Activated naive CD8-positive, alpha-beta T cell treated with anti-CD3 and anti-CD28 coated beads for 36 hours (primary cell): Measurements from ENCODE around the gene ROR2. TPM values are rescaled to one million over a fixed set of nuclear protein-coding genes. Genes with fewer than 3 reads are reported as not detected.

ENCODE experiments used
- DNase-seq: peaks from one replicate; pipeline ENCODE4 v3.0.0; 2021
- H3K27ac Mint-ChIP-seq: one replicate; pipeline ENCODE4 v1.8.0; 2022; ENCODE audit warnings: mild to moderate bottlenecking, moderate library complexity, mixed read lengths
- H3K27me3 Mint-ChIP-seq: one replicate; pipeline ENCODE4 v1.8.0; 2022; ENCODE audit warnings: mild to moderate bottlenecking, mixed read lengths
- H3K36me3 Mint-ChIP-seq: one replicate; pipeline ENCODE4 v1.8.0; 2021; ENCODE audit warnings: mild to moderate bottlenecking, mixed read lengths
- H3K4me1 Mint-ChIP-seq: one replicate; pipeline ENCODE4 v1.8.0; 2021; ENCODE audit warnings: mixed read lengths
- H3K4me3 Mint-ChIP-seq: one replicate; pipeline ENCODE4 v1.8.0; 2022; ENCODE audit warnings: mild to moderate bottlenecking, moderate library complexity, mixed read lengths
- H3K9me3 Mint-ChIP-seq: one replicate; pipeline ENCODE4 v1.8.0; 2022; ENCODE audit warnings: mixed read lengths
- total RNA-seq, 2 experiments: library from RNA; stranded (reverse); gene quantifications; one replicate each; pipeline ENCODE4 v1.2.3, GENCODE V29; 2021

The ROR2 gene
- total RNA-seq, 2 experiments from 2014 or later = not detected

DNA sequence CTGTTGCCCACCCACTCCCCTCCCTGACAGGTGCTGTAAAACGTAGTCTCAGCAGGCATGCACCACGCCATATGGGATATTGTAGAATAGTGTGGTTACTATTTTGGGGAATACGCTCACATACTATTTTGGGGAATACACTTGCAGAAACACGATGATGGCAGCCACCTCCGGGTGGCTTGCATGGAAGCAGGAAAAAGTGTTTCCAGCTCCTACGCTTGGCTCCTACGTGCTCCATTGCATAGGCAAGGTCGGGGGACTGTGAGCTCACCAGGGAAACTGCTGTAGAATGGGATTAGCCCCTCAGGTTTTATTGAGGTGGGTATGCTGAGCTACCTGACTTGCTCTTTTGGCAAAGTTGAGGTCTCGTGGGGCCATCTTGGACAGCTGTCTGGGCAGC is 366.1 kb downstream of the ROR2 start:
- H3K36me3 Mint-ChIP-seq = no peaks in the 10 kb centered on the region
- H3K4me3 Mint-ChIP-seq = no peak overlapping the region
- no peak for DNase-seq
- H3K4me1 Mint-ChIP-seq = no peaks in the 10 kb centered on the region
- peaks cover 5% of the 10 kb centered on the region for H3K27me3 Mint-ChIP-seq
- H3K9me3 Mint-ChIP-seq = no peaks in the 10 kb centered on the region
- H3K27ac Mint-ChIP-seq = no peak overlapping the region

DNA sequence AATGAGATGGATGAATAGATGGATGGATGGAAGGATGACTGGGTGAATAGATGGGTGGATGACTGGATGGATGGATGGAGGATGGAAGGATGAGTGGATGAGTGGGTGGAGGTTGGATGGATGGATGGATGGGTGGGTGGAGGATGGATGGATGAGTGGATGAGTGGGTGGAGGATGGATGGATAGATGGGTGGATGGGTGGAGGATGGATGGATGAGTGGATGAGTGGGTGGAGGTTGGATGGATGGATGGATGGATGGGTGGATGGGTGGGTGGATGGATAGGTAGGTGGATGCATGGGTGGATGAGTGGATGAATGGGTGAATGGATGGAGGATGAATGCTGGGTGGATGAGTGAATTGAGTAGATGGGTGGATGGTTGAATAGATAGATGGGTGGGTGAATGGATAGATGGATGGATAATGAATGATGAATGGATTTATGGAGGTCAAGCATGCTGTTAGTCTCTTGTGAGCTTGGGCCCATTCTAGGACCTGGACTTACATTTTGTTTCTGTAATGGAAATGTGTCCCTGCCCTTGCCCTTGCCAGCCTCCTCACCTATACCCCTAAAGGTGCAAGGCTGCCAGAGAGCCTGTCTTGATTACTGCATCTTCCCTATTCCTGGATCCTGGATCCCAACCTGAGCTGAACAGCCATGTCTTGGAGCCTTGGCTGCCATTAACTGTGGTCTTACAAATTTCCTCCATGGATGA is 366.7 kb downstream of the ROR2 start:
- Mint-ChIP-seq H3K27me3 (peaks cover 5% of the 10 kb centered on the region), H3K4me3 (no peak overlapping the region), H3K9me3 (no peaks in the 10 kb centered on the region)

DNA sequence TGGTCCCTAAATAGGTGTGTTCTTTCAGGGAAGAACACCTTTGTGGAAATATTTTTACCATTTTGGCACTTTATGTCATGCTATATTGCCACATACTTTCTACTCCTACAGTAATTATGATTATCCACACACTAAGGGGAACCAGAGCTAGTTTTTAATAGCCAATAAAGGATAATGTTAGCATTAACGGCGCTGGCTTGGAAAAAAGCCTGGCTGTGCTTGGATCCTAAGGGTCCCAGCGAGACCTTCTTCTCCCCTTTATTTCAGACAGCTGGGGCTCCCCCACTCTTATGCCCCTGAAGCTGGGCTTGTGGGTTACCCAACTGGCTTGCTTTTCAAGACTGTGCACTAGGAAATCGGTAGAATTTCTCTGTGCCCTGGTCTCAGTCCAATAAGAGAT is 367.8 kb downstream of the ROR2 start:
- H3K4me3 Mint-ChIP-seq = no peak overlapping the region

More for the DNA sequence above, 366.7 kb downstream of the ROR2 start:
- DNase-seq = no peak
- Mint-ChIP-seq H3K4me1 (no peaks in the 10 kb centered on the region), H3K27ac (no peak overlapping the region), H3K36me3 (no peaks in the 10 kb centered on the region)

DNA sequence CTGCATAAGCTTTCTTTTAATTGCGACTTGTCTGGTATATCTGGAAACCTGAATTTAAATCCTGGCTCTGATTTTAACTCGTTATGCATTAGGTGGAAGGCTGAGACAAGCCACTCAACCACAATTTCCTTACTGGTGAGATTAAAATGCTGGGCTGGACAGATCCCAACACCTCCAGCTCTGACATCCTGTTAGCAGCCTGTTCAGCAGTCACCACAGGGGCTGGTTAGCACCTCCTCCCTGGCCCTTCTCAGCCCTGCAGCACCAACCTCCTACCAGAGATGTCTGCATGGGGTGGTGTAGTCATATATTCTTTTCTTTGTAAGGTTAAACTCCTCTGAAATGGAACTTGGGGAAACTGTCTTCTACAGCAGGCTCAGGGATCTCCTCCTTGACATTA is 369.9 kb downstream of the ROR2 start:
- no peaks in the 10 kb centered on the region for H3K4me1 Mint-ChIP-seq
- no peaks in the 10 kb centered on the region for H3K9me3 Mint-ChIP-seq
- no peaks in the 10 kb centered on the region for H3K36me3 Mint-ChIP-seq
- no peak overlapping the region for H3K27ac Mint-ChIP-seq
- H3K27me3 Mint-ChIP-seq = peaks cover 5% of the 10 kb centered on the region
- H3K4me3 Mint-ChIP-seq = no peak overlapping the region
- DNase-seq = no peak

More for the DNA sequence above, 367.8 kb downstream of the ROR2 start:
- Mint-ChIP-seq H3K27me3 (peaks cover 5% of the 10 kb centered on the region), H3K4me1 (no peaks in the 10 kb centered on the region), H3K36me3 (no peaks in the 10 kb centered on the region), H3K27ac (no peak overlapping the region), H3K9me3 (no peaks in the 10 kb centered on the region)
- no peak for DNase-seq

DNA sequence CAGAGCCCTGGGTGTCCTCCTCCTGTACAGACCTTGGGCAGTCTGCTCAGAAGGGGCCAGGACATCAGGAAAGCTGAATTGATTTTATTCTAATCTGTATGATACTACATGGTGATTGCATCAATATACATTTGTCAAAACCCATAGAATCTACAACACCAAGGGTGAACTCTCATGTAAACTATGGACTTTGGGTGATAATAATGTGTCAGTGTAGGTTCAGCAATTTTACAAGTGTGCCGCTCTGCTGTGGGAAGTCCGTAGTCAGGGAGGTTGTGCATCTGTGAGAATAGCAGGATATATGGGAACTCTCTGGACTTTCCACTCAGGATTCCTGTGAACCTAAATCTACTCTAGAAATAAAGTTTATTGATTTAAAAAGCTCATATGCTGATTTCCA is 371.1 kb downstream of the ROR2 start:
- Mint-ChIP-seq H3K27me3 (peaks cover 5% of the 10 kb centered on the region), H3K9me3 (no peaks in the 10 kb centered on the region), H3K4me3 (no peak overlapping the region), H3K4me1 (no peaks in the 10 kb centered on the region), H3K27ac (no peak overlapping the region), H3K36me3 (no peaks in the 10 kb centered on the region)
- no peak for DNase-seq

DNA sequence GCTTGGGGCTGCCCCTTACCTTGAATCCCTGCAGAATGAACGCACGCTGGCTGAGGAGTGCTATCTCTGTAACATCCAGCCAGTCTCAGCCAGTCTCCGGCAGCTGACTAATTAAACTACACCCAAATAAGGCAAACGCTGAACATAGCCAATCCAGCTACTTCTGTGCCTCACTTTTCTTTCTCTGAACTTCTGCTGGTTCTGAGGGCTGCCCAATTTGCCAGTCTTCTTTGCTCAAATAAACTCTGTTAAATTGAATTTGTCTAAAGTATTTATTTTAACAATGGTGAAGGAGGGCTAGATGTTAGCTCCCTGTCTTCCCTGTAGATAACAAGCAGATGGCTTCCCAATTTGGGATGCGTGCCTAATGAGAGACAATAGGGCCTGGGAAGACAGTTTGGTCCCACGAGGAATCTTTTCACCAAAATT is 372.4 kb downstream of the ROR2 start:
- Mint-ChIP-seq H3K27ac (no peak overlapping the region), H3K4me3 (no peak overlapping the region), H3K36me3 (no peaks in the 10 kb centered on the region), H3K9me3 (no peaks in the 10 kb centered on the region), H3K4me1 (no peaks in the 10 kb centered on the region), H3K27me3 (peaks cover 4% of the 10 kb centered on the region)
- no peak for DNase-seq

DNA sequence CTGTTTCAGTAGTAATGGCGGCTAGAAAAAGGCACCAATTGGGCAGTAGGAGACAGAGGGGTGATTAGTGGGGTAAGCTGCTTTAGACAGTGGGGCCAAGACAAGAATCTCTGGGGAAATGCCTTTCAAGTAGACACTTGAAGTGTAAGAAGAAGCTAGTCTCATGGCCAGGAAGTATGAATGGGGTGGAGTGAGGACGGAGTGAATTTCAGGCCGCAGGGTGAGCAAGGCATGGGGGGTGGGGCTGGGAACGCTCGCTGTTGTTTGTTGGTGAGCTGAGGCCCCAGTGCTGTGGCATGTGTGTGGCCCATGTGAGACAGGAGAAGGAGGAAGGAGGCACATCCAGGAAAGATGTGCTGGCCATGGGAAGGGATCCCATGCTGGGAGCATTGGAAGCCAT is 377.2 kb downstream of the ROR2 start:
- no peaks in the 10 kb centered on the region for H3K36me3 Mint-ChIP-seq
- no peaks in the 10 kb centered on the region for H3K9me3 Mint-ChIP-seq

DNA sequence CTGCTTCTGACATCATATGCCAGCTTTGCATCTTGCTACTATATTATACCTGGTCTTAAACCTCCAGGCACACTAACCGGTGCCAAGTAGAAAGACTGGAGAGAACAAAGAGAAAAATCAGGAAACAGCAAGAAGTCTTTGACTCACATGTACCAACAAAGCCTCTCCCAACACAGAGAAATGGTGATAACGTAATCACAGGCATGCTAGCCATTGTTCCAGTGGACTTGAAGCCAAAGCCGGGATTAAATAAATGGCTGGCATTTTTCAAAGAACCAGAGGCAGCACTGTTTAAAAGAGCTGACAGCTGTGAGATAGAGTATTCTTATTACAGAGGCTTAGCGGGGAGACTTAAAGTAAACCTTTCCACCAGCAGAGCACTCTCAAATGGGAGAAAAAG is 378.0 kb downstream of the ROR2 start:
- DNase-seq = no peak
- Mint-ChIP-seq H3K36me3 (no peaks in the 10 kb centered on the region), H3K4me1 (no peaks in the 10 kb centered on the region)

More for the DNA sequence above, 377.2 kb downstream of the ROR2 start:
- Mint-ChIP-seq H3K4me1 (no peaks in the 10 kb centered on the region), H3K27me3 (peaks cover 20% of the 10 kb centered on the region), H3K4me3 (no peak overlapping the region), H3K27ac (no peak overlapping the region)
- no peak for DNase-seq

DNA sequence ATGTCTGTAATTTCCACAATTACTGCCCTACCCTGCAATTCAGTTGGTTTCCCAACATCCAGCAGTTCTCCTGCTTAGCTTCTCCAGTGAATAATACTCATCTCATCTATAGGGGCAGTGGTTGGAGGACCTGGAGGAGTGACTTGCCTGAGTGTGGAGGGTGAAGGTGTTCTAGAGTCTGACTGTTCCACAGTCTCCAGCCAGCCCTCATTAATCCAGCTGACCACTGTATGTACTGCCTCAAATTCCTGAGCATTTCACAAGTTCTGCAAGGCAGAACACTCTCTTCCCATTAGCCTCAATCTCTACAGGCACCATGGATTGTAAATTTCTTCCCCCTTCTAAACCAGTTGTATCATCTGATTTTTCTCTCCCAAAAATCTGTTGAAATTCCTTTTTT is 379.0 kb downstream of the ROR2 start:
- Mint-ChIP-seq H3K4me1 (no peaks in the 10 kb centered on the region), H3K27me3 (peaks cover 20% of the 10 kb centered on the region), H3K36me3 (no peaks in the 10 kb centered on the region), H3K4me3 (no peak overlapping the region), H3K27ac (no peak overlapping the region), H3K9me3 (no peaks in the 10 kb centered on the region)
- DNase-seq = no peak

More for the DNA sequence above, 378.0 kb downstream of the ROR2 start:
- Mint-ChIP-seq H3K27ac (no peak overlapping the region), H3K27me3 (peaks cover 20% of the 10 kb centered on the region), H3K4me3 (no peak overlapping the region), H3K9me3 (no peaks in the 10 kb centered on the region)

DNA sequence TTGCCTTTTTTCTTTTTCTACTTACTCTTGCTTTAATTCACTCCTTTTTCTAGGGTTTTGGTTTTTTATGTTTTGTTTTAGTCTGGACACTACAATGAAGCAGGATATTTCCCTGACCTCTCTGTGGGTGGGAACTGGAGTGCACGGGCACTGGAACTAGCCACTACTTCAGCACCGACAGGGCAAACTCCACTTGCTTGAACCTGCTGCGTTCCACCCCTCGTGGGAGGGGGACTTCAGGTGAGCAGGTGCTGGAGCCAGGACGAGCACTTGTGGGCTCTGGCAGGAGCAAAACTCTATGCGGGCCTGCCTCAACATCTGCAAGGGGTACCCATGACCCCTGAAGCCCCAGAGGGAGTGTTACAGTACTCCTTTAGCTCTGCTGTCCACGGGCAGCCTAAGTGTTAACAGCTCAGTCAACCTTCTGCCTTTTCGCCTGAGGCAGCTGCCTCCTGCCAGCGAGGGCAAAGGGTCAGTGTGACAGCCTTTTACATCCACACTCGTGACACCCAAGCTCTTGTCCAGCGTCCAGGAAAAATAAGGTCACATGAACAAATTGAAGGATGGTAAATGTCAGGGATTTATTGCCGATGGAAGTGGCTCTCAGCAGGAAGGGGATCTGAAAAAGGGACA is 382.3 kb downstream of the ROR2 start:
- Mint-ChIP-seq H3K27ac (no peak overlapping the region), H3K27me3 (peaks cover 24% of the 10 kb centered on the region), H3K9me3 (no peaks in the 10 kb centered on the region), H3K36me3 (no peaks in the 10 kb centered on the region), H3K4me3 (no peak overlapping the region), H3K4me1 (no peaks in the 10 kb centered on the region)
- DNase-seq = no peak

DNA sequence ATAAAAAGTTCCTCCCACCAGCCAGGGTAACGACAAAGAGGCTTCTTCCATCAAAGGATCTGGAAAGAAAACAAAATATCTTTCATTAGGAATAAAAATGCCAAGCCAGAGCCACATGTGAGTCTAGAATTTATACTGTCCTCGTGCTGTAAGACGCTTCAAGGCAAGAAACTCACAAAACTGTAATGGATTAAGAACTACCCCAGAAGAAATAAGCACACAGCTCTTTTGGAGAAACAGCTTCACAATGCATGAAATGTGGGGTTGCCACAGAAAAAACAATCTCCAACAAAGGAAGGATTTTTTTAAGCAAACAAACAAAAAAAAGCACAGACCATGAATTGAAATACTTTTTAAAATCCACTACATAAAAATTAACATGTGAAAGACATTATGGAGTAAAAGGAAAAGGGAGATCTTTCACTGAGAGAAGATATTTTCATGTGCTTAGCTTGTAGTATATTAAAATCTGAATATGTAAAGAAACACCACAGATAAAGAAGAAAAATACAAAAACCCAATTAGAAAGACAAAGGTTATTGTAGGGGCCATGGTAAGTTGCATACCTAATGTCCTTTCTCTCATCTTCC is 385.9 kb downstream of the ROR2 start:
- H3K36me3 Mint-ChIP-seq = no peaks in the 10 kb centered on the region
- no peaks in the 10 kb centered on the region for H3K4me1 Mint-ChIP-seq
- no peak for DNase-seq
- H3K27me3 Mint-ChIP-seq = peaks cover 24% of the 10 kb centered on the region
- no peak overlapping the region for H3K4me3 Mint-ChIP-seq
- H3K9me3 Mint-ChIP-seq = no peaks in the 10 kb centered on the region
- H3K27ac Mint-ChIP-seq = no peak overlapping the region

DNA sequence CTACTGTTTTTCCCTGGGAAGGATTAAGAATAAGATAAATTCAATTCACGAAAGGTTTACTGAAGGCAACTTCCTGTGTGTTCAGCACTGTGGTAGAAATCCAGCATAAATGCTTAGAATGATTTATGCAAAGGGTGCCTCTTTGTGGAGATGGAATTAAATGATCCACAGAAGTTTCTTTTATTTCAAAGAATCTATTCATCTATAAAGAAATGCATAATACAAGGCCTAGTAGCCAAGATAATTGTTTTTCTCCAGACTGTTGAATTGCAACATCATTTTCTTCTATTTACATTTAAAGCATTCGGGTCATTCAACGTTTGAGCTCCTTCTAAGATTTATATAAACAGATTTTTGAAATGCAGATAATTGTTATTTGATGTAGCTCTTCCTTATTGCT is 387.6 kb downstream of the ROR2 start:
- Mint-ChIP-seq H3K27me3 (peaks cover 27% of the 10 kb centered on the region), H3K36me3 (no peaks in the 10 kb centered on the region), H3K4me3 (no peak overlapping the region), H3K4me1 (no peaks in the 10 kb centered on the region), H3K27ac (no peak overlapping the region), H3K9me3 (no peaks in the 10 kb centered on the region)
- DNase-seq = no peak

DNA sequence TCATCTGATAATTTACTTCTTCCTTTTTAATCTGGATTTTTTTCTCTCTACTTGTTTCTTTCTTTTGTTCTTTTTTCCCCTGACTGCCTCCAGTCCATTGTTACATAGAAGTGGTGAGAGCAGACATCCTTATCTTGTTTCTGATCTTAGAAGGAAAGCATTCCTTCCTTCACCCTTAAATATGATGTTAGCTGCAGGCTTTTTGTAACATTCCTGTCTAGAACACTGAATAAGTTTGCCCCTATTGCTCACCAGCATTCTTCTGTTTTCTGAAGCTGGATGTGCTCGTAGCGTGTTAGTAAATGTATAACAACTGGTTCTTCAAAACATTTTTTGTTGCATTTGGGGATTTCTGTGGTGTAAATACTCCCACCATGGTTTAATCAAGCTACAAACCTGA is 389.7 kb downstream of the ROR2 start:
- peaks cover 31% of the 10 kb centered on the region for H3K27me3 Mint-ChIP-seq
- H3K36me3 Mint-ChIP-seq = no peaks in the 10 kb centered on the region
- no peak overlapping the region for H3K27ac Mint-ChIP-seq
- no peak overlapping the region for H3K4me3 Mint-ChIP-seq
- DNase-seq = no peak
- H3K9me3 Mint-ChIP-seq = no peaks in the 10 kb centered on the region
- no peaks in the 10 kb centered on the region for H3K4me1 Mint-ChIP-seq

DNA sequence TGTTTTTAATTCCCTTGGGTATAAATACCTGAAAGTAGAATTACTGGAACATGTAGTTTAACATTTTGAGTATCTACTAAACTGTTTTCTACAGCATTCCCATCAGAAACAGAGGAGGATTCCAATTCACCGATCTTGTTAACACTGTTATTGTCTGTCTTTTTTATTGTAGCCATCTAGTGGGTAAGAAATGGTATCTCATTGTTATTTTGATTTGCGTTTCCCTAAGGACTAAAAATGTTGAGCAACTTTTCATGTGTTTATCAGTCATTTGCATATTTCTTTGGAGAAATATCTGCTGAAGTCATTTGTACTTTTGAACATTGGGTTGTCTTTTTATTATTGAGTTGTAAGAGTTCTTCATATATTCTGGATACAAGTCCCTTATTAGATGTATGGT is 391.1 kb downstream of the ROR2 start:
- Mint-ChIP-seq H3K4me1 (no peaks in the 10 kb centered on the region), H3K9me3 (no peaks in the 10 kb centered on the region), H3K27me3 (peaks cover 35% of the 10 kb centered on the region), H3K36me3 (no peaks in the 10 kb centered on the region), H3K27ac (no peak overlapping the region), H3K4me3 (no peak overlapping the region)
- no peak for DNase-seq

DNA sequence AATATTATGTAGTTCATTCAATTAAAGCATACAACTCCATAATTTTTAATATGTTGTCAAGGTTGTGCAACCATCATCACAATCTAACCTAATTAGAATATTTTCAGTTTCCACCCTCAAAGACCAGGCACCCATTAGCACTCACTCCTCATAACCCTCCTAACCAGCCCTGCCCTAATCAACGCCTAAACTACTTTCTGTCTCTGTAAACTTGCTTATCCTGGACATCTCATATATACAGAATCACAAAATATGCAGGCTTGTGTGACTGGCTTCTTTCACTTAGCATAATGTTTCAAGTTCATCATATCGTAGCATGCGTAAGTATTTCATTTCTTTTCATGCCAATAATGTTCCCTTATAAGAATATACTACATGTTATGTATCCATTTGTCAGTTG is 391.6 kb downstream of the ROR2 start:
- Mint-ChIP-seq H3K4me1 (no peaks in the 10 kb centered on the region), H3K27me3 (peaks cover 30% of the 10 kb centered on the region), H3K36me3 (no peaks in the 10 kb centered on the region), H3K9me3 (no peaks in the 10 kb centered on the region), H3K27ac (no peak overlapping the region), H3K4me3 (no peak overlapping the region)
- DNase-seq = no peak

DNA sequence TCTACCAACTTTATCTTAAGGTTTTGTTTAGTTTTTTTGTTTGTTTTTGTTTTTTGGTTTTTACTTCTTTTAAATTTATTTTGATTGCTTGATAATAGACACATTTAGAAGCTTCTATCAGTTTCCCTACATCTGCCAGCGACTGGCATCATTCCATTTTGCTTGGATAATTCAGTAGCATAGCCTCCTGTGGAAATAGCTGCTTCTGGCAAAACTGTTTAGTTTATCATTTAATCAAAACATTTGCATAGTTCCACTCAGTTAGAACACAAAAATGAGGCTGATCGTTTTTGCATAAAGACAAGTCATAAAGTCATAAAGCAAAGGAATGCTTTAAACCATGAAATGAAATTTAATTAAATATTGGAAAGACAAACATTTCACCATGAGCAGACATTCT is 392.7 kb downstream of the ROR2 start:
- Mint-ChIP-seq H3K27ac (no peak overlapping the region), H3K4me1 (no peaks in the 10 kb centered on the region), H3K27me3 (peaks cover 28% of the 10 kb centered on the region), H3K9me3 (no peaks in the 10 kb centered on the region), H3K36me3 (no peaks in the 10 kb centered on the region), H3K4me3 (no peak overlapping the region)
- DNase-seq = no peak
